Esophagus muscularis mucosa (tissue), 4 donors: Measurements from ENCODE around the gene ACOXL.

Experiments used
- EP300 ChIP-seq: sonication (generic); formaldehyde crosslinking; IDR thresholded peaks from one replicate; pipeline ENCODE4 v1.6.1; 2017; ENCODE audit warnings: antibody characterized with exemption
- POLR2A ChIP-seq: fragments of 450-650 bp; IDR thresholded peaks from one replicate; pipeline ENCODE4 v1.6.1; 2017; ENCODE audit warnings: antibody characterized with exemption, moderate library complexity, mild to moderate bottlenecking, low read depth
- POLR2AphosphoS5 ChIP-seq, 2 donors: sonication (generic); formaldehyde crosslinking; IDR thresholded peaks; one replicate each; pipeline ENCODE4 v1.6.1; 2017; ENCODE audit warnings: antibody characterized with exemption in 2 of 2
- TF ChIP-seq, protein P1 (sequence below), 3 experiments: fragments of 200-600 bp in 2 of 3; fragments of 450-650 bp in 1 of 3; sonication (generic) in 2 of 3; IDR thresholded peaks; one replicate each; pipeline ENCODE4 v1.5.1; 2017 to 2019; ENCODE audit warnings: antibody characterized with exemption in 3 of 3, mild to moderate bottlenecking in 2 of 3, moderate library complexity in 1 of 3

DNA sequence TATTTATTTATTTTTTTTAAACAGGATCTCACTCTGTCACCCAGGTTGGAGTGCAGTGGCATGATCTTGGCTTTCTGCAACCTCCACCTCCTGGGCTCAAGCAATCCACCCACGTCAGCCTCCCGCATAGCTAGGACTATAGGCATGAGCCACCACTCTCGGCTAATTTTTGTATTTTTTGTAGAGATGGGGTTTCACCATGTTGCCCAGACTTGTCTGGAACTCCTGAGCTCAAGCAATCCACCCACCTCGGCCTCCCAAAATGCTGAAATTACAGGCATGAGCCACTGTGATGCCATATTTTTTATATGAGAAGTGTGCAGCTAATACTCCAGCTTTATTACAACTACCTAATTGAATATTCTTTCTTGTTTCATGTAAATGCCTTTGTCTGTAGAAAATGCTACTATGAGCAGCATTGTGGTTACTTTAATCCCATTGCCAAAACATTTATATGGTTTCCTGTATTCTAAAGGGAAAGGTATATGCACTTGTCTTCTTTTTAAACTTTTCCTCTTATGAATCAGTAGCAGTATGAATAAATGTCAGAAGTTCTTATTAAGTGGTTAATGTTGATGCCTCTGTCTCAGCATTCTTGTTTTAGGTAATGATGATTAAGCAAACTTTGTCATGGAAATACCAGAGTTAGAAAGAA, 378.9 kb downstream of the ACOXL start:
- TF ChIP-seq POLR2AphosphoS5 (IDR thresholded peaks at IDR 0.05) (no peak), POLR2A (no peak), EP300 (no peak)
- TF ChIP-seq, protein P1, sequence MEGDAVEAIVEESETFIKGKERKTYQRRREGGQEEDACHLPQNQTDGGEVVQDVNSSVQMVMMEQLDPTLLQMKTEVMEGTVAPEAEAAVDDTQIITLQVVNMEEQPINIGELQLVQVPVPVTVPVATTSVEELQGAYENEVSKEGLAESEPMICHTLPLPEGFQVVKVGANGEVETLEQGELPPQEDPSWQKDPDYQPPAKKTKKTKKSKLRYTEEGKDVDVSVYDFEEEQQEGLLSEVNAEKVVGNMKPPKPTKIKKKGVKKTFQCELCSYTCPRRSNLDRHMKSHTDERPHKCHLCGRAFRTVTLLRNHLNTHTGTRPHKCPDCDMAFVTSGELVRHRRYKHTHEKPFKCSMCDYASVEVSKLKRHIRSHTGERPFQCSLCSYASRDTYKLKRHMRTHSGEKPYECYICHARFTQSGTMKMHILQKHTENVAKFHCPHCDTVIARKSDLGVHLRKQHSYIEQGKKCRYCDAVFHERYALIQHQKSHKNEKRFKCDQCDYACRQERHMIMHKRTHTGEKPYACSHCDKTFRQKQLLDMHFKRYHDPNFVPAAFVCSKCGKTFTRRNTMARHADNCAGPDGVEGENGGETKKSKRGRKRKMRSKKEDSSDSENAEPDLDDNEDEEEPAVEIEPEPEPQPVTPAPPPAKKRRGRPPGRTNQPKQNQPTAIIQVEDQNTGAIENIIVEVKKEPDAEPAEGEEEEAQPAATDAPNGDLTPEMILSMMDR (IDR thresholded peaks at IDR 0.05): no peak
